Measurements from ENCODE around the gene PRRT4. TPM values are rescaled to one million over a fixed set of nuclear protein-coding genes. Genes with fewer than 3 reads are reported as not detected.
A peak's percentile ranks its signal among the peaks of the same experiment; 100 is the strongest.

PRRT4 gene
- total RNA-seq, 6 experiments from 2014 or later: 0.11 to 0.32 (median 0.18) TPM; not detected in 2

GRCh38 chr7:128303643-128304042 is 57.8 kb downstream of the PRRT4 start:
- Histone ChIP-seq H3K27me3 (no peaks in the 10 kb centered on the region), H3K4me1 (no peaks in the 10 kb centered on the region), H3K4me3 (no peak overlapping the region), H3K9me3 (no peaks in the 10 kb centered on the region), H3K27ac (no peak overlapping the region), H3K36me3 (peaks cover 0 to 33% (median 2%) of the 10 kb centered on the region in 4 donors)
- DNase-seq (no peak), ATAC-seq (peak in 2 of 4 donors; percentile 39 to 56)
- 73% methylated on average over 5 of the region's 5 CpGs for WGBS (ENCODE audit: insufficient coverage, low coverage, low lambda C conversion rate, missing lambda C conversion rate)
- intact Hi-C loops (cut with DNase I): no loop called here
- TF ChIP-seq POLR2A (IDR thresholded peaks at IDR 0.05): no peak
- TF ChIP-seq, protein P1, sequence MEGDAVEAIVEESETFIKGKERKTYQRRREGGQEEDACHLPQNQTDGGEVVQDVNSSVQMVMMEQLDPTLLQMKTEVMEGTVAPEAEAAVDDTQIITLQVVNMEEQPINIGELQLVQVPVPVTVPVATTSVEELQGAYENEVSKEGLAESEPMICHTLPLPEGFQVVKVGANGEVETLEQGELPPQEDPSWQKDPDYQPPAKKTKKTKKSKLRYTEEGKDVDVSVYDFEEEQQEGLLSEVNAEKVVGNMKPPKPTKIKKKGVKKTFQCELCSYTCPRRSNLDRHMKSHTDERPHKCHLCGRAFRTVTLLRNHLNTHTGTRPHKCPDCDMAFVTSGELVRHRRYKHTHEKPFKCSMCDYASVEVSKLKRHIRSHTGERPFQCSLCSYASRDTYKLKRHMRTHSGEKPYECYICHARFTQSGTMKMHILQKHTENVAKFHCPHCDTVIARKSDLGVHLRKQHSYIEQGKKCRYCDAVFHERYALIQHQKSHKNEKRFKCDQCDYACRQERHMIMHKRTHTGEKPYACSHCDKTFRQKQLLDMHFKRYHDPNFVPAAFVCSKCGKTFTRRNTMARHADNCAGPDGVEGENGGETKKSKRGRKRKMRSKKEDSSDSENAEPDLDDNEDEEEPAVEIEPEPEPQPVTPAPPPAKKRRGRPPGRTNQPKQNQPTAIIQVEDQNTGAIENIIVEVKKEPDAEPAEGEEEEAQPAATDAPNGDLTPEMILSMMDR (IDR thresholded peaks at IDR 0.05): no peak

- Histone ChIP-seq H3K27ac (no peak overlapping the region), H3K27me3 (no peaks in the 10 kb centered on the region), H3K36me3 (peaks cover 0 to 32% (median 2%) of the 10 kb centered on the region in 4 donors), H3K4me3 (no peak overlapping the region), H3K9me3 (no peaks in the 10 kb centered on the region), H3K4me1 (no peaks in the 10 kb centered on the region)
- DNase-seq: no peak
- WGBS (ENCODE audit: insufficient coverage, low coverage, low lambda C conversion rate, missing lambda C conversion rate): no CpG with 5 or more reads among the region's 2 CpGs
- no peak for ATAC-seq
- intact Hi-C loops (cut with DNase I): no loop called here
- TF ChIP-seq, protein P1 (IDR thresholded peaks at IDR 0.05): no peak
- TF ChIP-seq POLR2A (IDR thresholded peaks at IDR 0.05): no peak
These were observed 58.4 kb downstream of the PRRT4 start for GRCh38 chr7:128303133-128303532.

- Histone ChIP-seq H3K9me3 (no peaks in the 10 kb centered on the region), H3K27ac (no peak overlapping the region), H3K36me3 (peaks cover 0 to 23% (median 1%) of the 10 kb centered on the region in 4 donors), H3K4me1 (no peaks in the 10 kb centered on the region), H3K4me3 (no peak overlapping the region), H3K27me3 (no peaks in the 10 kb centered on the region)
- intact Hi-C loops (cut with DNase I): no loop called here
- ATAC-seq: no peak
- DNase-seq: no peak
- whole genome bisulfite sequencing (ENCODE audit: insufficient coverage, low coverage, low lambda C conversion rate, missing lambda C conversion rate): 68% methylated on average over 4 of the region's 10 CpGs
- TF ChIP-seq, protein P1 (IDR thresholded peaks at IDR 0.05): no peak
- TF ChIP-seq POLR2A (IDR thresholded peaks at IDR 0.05): no peak
These were observed 59.4 kb downstream of the PRRT4 start for GRCh38 chr7:128302139-128302538.

Small RNAs within 50 kb of the gene (small RNA-seq; reads per million reads assigned to genes)
- 0 reads per million in 2 experiments for gene RNU7-27P

Other genes with a start within 250 kb of the PRRT4 start
- gene LEP, start 120.4 kb downstream of the PRRT4 start, total RNA-seq: not detected
- 10 to 100 TPM in 5 of 6 experiments, 1 to 10 TPM in 1; 9.0 to 17.4 (median 11.1) TPM for gene RBM28, start 17.8 kb downstream of the PRRT4 start, total RNA-seq
- gene IMPDH1, start 48.3 kb upstream of the PRRT4 start, total RNA-seq: 1 to 10 TPM; 3.0 to 9.8 (median 5.5) TPM
- gene HILPDA, start 94.2 kb upstream of the PRRT4 start, total RNA-seq: 10 to 100 TPM in 1 of 6 experiments, 1 to 10 TPM in 5; 1.8 to 60.6 (median 3.6) TPM
- 10 to 100 TPM; 10.8 to 15.1 (median 13.6) TPM for gene METTL2B, start 115.1 kb upstream of the PRRT4 start, total RNA-seq

All from right lobe of liver (tissue), 6 donors.